ENCODE data around the gene YY1AP1.
"Not testable (repeated sequence)": the region's sequence is repeated elsewhere in the genome, so short reads cannot be mapped to it uniquely, and the experiment has no call there.

The YY1AP1 gene

GRCh38 chr1:155695072-155695471 lies 6.5 kb upstream of the YY1AP1 start:
- no peak for DNase-seq (ENCODE audit: low read depth in 2 of 2)

DNA sequence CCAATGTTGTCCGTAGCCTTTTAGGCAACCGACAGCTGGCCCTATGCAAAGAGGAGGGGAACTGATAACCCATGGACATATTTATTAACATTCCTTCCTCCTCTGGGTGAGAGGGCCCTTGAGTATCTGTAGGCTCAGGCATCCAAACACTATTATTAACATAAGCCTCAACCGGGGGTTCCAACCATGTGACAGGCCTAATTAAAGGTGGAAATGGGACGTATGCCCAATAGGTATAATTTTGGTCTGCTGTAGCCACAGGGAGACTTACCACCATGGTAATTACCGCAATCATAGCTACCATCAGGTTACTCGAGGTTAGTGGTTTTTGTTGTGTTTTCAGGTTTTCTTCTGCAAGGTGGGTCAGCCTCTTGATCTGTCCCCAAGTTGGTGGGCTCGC lies 5.6 kb upstream of the YY1AP1 start:
- DNase-seq (ENCODE audit: low read depth in 2 of 2), result no peak

GRCh38 chr1:155691992-155692528 lies 3.5 kb upstream of the YY1AP1 start:
- DNase-seq (ENCODE audit: low read depth in 2 of 2), result no peak

DNA sequence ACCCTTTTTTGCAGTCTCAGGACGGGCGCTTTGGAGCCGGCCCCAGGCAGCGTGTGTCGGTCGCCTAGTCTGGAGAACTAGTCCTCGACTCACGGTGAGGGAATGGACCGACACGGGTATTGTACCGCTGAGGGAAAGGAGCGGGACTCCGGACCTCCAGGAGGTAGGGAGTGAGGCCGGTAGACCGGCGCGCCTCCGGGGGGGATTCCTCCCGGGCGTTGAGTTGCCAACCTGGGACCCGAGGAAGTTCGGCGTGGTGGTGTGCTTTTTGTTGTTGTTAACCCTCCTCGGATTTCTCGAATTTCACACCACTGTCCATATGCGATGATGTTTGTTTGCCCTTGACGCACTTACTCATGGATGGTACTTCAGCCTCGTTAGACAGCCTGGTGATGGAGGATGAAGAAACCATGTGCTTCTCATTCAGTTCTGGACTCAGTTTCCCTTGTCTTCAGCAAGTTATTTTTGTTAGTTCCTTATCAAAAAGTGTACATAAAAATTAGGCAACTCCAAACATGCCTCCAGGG lies 570 bp upstream of the YY1AP1 start, which contains the start of gene DAP3:
DAP3 (plus strand) TSS at position 11 of the 527 bp plus-strand sequence. CDS start 20,689 bp downstream, outside the sequence.
- not testable (repeated sequence) for DNase-seq (ENCODE audit: low read depth in 2 of 2)

GRCh38 chr1:155687705-155688323 lies 760 bp downstream of the YY1AP1 start:
- DNase-seq (ENCODE audit: low read depth in 2 of 2), result not testable (repeated sequence)

DNA sequence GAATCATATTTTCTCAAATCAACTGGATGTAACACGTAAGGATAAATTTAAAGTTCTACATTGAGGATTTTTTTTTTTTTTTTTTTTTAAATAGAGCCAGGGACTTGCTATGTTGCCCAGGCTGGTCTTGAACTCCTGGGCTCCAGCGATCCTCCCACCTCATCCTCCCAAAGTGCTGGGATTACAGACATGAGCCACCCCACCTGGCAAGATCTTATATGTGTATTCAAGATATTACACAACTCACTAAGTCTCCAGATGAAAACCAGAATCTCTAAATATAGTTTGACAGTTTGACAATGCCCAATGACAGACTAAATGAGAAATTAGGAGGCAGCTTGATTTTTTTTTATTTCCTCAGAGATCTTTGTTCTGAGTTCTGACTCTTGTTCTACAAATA lies 6.8 kb downstream of the YY1AP1 start:
- DNase-seq (ENCODE audit: low read depth in 2 of 2), result no peak

DNA sequence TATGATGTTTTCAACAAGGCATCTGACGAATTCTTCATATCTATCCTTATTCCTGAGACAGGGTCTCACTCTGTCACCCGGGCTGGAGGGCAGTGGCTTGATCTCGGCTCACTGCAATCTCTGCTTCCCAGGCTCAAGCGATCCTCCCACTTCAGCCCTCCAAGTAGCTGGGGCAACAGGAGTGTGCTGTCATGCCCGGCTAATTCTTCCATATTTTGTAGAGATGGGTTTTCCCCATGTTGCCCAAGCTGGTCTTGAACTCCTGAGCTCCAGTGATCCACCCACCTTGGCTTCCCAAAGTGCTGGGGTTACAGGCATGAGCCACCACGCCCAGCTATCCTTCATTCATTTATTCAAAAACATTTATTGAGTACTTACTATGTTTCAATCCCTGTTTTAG lies 8.0 kb downstream of the YY1AP1 start:
- no peak for DNase-seq (ENCODE audit: low read depth in 2 of 2)

DNA sequence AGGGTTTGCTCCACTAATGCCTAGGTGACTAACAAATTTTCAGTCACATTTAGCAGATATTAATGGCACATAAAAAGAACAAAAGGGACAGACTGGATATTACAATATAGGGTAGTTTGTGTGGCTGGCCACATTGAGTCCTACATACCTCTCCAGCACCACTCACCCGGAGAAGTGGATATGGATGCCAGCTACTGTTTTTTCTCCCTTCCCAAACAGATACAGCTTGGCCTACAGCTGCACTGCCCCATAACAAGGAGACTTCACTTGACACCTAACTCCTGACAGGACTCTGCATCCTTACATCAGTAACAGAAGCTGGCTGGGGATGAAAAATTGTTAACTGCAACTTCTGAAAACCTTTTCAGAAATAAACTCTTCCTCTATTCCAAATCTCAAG lies 9.6 kb downstream of the YY1AP1 start:
- not testable (repeated sequence) for DNase-seq (ENCODE audit: low read depth in 2 of 2)

DNA sequence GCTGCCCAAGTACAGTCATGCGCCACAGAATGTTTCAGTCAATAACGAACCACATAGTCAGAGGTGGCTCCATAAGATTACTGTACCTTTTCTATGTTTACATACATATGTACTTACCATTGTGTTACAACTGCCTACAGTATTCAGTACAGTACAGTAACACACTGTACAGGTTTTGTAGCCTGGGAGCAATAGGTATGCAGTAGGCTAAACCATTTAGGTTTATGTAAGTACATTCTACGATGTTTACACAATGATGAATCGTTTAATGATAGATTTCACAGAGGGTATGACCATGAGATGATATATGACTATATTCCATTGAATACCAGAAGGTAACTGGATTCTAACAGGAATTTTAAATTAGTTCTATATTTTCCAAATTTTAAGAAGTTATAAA lies 10.5 kb downstream of the YY1AP1 start:
- DNase-seq (ENCODE audit: low read depth in 2 of 2), result no peak

- DNase-seq (ENCODE audit: low read depth in 2 of 2), result no peak
Measured at GRCh38 chr1:155673003-155673402, 15.6 kb downstream of the YY1AP1 start.

- DNase-seq (ENCODE audit: low read depth in 2 of 2), result no peak
Measured at GRCh38 chr1:155671750-155672149, 16.8 kb downstream of the YY1AP1 start.

GRCh38 chr1:155669233-155670162 lies 19.1 kb downstream of the YY1AP1 start:
- DNase-seq (ENCODE audit: low read depth in 2 of 2), result no peak

DNA sequence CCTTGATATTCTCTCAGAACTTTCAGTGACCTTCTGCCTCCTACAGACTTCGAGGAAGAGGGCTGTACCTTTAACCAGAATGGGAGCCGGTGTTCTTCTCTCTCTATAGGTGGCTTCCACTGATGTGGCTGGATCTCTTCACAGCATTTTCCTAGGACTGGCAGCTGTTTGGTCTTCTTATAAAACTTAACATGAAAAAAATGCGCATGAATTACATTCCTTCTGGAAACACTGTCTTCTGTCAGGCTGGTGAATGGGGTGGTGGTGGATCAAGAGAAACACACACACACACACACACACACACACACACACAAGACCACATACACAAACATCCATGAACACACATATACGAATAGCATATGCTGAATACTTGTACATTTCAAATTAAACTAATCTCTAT lies 27.3 kb downstream of the YY1AP1 start:
- DNase-seq (ENCODE audit: low read depth in 2 of 2), result not testable (repeated sequence)

- no peak for DNase-seq (ENCODE audit: low read depth in 2 of 2)
Measured at GRCh38 chr1:155657463-155657862, 31.1 kb downstream of the YY1AP1 start.

- no peak for DNase-seq (ENCODE audit: low read depth in 2 of 2)
Measured at GRCh38 chr1:155652951-155653350, 35.6 kb downstream of the YY1AP1 start.

GRCh38 chr1:155651861-155652661 lies 36.5 kb downstream of the YY1AP1 start:
- no peak for DNase-seq (ENCODE audit: low read depth in 2 of 2)

GRCh38 chr1:155650231-155650757 lies 38.3 kb downstream of the YY1AP1 start:
- DNase-seq (ENCODE audit: low read depth in 2 of 2), result no peak

DNA sequence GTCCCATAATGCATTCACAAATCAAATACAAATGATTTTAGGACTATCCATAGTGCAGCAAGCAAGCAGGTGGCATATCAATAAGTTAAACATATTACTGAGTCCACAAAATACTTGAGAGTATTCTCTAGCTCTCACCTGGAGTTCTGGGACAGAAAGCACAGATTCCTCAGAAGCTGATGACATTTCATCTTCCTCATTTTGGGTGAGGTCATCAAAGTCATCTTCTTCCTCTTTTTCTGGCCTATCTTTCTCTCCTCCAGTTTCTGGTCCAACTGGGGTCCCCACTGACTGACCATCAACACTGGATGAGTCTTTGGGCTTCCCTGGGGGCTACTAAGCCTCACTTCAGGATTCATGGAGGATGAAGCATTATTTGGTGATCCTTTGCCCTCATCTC lies 38.9 kb downstream of the YY1AP1 start:
- DNase-seq (ENCODE audit: low read depth in 2 of 2), result no peak

DNA sequence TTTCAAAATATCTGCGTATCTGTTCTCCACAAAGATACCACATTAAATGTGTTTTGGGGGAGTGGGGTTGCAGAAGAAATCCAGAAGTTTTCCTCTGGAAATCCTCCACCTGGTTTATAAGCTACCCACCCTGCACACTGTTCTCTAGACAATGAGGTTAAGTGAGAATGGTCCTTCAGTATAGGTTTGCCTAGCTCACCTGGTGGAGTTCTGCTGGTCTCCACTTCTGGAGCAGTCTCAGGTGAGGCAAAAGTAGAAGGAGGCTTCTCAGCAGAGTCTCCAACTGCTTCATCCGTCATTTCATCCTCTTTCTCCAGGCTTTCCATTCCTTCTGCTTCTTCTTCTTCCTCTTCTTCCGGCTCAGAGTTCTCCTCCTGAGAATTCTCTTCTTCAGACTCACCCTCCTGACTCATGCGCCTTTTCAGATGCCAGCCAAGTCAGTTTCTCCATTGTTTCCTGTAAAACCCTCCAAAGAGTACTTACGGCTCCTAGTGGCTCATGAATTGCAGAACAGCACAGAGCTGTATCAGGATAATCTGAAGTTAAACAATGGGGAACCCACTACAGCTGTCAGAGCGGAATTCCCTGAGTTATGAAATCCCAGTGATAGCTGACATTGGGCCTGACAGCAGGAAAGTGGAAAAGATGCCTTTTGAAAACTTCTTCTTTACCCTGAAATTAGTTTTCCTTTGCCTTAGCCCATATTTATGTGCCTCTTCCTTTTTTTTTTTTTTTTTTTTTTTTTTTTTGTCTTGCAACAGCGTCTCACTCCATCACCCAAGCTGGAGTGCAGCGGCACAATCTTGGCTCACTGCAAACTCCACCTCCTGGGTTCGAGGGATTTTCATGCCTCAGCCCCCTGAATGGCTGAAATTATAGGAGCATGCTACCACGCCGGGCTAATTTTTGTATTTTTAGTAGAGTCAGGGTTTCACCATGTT lies 40.1 kb downstream of the YY1AP1 start:
- DNase-seq (ENCODE audit: low read depth in 2 of 2), result peak; percentile 77 to 79

- DNase-seq (ENCODE audit: low read depth in 2 of 2), result no peak
Measured at GRCh38 chr1:155646307-155646706, 42.3 kb downstream of the YY1AP1 start.
